Adrenal gland (tissue), 12 donors: ENCODE results near the gene CLDN24. TPM values are rescaled to one million over a fixed set of nuclear protein-coding genes. Genes with fewer than 3 reads are reported as not detected.

Experiments
- DNase-seq, 7 donors: peaks; one replicate each; pipeline ENCODE4 v3.0.0-alpha.2; 2019 to 2020
- H3K27ac ChIP-seq, 5 donors: fragments of 200-600 bp; sonication (generic) in 4 of 5; 1 replicate in 3 of 5; 2 replicates in 2 of 5; pipeline versions ENCODE4 v1.5.1 to v1.8.0; 2016 to 2020; ENCODE audit warnings: mild to moderate bottlenecking in 1 of 5
- H3K27me3 ChIP-seq: fragments of 200-600 bp; 2 replicates; pipeline ENCODE4 v1.8.0; 2021
- H3K36me3 ChIP-seq, 2 donors: fragments of 200-600 bp; replicated peaks in 1 of 2; 1 replicate in 1 of 2; 2 replicates in 1 of 2; pipeline versions ENCODE4 v1.5.1 to v1.8.0; 2018 to 2022
- H3K4me1 ChIP-seq, 2 donors: fragments of 200-600 bp; replicated peaks in 1 of 2; 1 replicate in 1 of 2; 2 replicates in 1 of 2; pipeline versions ENCODE4 v1.5.1 to v1.8.0; 2018 to 2021
- H3K4me3 ChIP-seq, 4 donors: fragments of 200-600 bp; sonication (generic) in 3 of 4; one replicate each; pipeline ENCODE4 v1.5.1; 2016 to 2018
- H3K9me3 ChIP-seq, 3 donors: fragments of 200-600 bp; sonication (generic) in 1 of 3; replicated peaks in 1 of 3; 1 replicate in 2 of 3; 2 replicates in 1 of 3; pipeline versions ENCODE4 v1.5.1 to v1.8.0; 2016 to 2021
- POLR2A ChIP-seq, 2 donors: fragments of 450-650 bp; IDR thresholded peaks; one replicate each; pipeline ENCODE4 v1.6.1; 2017; ENCODE audit warnings: antibody characterized with exemption in 2 of 2, mild to moderate bottlenecking in 2 of 2, moderate library complexity in 1 of 2
- WGBS, 4 donors: extraction: QIAGEN DNeasy Blood & Tissue Kit in 2 of 4; methylation state at CpG; one replicate each; pipeline versions ENCODE4 v1.1.5 to v1.1.7; 2013 to 2017; 5-methylcytosine and 5-hydroxymethylcytosine counted together
- intact Hi-C, 2 donors: fragments of 100-400 bp; cut with DNase I; formaldehyde crosslinking; loops; one replicate each; pipeline versions ENCODE4 v1.14.1 to v1.15.0; 2022 to 2023
- polyA plus RNA-seq, 3 donors: library from polyadenylated mRNA; stranded (reverse); fragments of 200-250 nt in 2 of 3; fragments of 350-450 nt in 1 of 3; fragmentation: Illumina TruSeq in 1 of 3; extraction: RNeasy Lipid Tissue Mini Kit (QIAGEN cat#74804) in 1 of 3; gene quantifications; one replicate each; pipeline ENCODE4 v1.2.3, GENCODE V29; 2013 to 2014
- total RNA-seq, 9 donors: library from RNA; depleted of rRNA in 4 of 9; stranded (reverse); fragments of >200 nt in 4 of 9; fragments of 120-200 nt in 1 of 9; fragmentation: NEBNext Ultra II Directional in 1 of 9; extraction: Animal tissue kit (Norgen Biotek cat#: 25700) in 1 of 9; gene quantifications; one replicate each; pipeline versions ENCODE4 v1.1.0 to v1.2.4, GENCODE V29; 2013 to 2023
- TF ChIP-seq, protein P1 (sequence below), 6 experiments: fragments of 450-650 bp in 4 of 6; fragments of 200-600 bp in 2 of 6; sonication (generic) in 1 of 6; IDR thresholded peaks; 1 replicate in 5 of 6; 2 replicates in 1 of 6; pipeline versions ENCODE4 v1.5.1 to v1.8.0; 2016 to 2021; ENCODE audit warnings: antibody characterized with exemption in 6 of 6, mild to moderate bottlenecking in 2 of 6, moderate library complexity in 1 of 6
- donor health status: healthy with polysubstance abuse.
- donor health status: Bipolar disorder and iron deficiency.
- donor health status: DM: yes; HTN: yes; CAD: no.
- donor health status: DM: no; HTN: no; CAD: no.
- donor health status: DM: no; HTN: no; CAD: no.
- donor health status: DM: yes; HTN: yes; CAD: no.

Gene CLDN24
- total and polyA plus RNA-seq, 12 donors, result not detected

DNA sequence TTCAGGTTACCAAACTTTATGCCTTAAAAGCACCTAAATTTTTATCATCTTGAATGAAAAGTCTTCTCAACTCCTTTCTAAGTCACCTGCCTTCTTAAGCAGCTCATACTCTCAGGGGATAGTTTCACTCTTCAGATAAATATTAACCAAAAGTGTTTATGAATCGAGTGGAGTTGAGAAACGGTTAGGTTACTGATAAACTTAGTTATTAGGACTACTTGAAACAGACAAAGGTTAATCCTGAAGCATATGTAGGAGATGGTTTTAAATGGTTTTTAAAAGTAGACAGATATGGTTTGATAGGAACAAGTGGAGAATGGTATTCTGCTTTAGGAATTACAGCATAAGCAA, 34.9 kb downstream of the CLDN24 start:
- intact Hi-C loops, result no loop called here
- 92 to 96% (median 93%) methylated on average over 2 of the region's 2 CpGs for WGBS, 4 donors
- Histone ChIP-seq H3K9me3 (no peaks in the 10 kb centered on the region), H3K27ac (no peak overlapping the region), H3K36me3 (peaks cover 0 to 4% of the 10 kb centered on the region in 2 donors), H3K4me3 (no peak overlapping the region), H3K27me3 (no peaks in the 10 kb centered on the region), H3K4me1 (no peaks in the 10 kb centered on the region)
- TF ChIP-seq POLR2A (IDR thresholded peaks at IDR 0.05), result no peak
- TF ChIP-seq, protein P1, sequence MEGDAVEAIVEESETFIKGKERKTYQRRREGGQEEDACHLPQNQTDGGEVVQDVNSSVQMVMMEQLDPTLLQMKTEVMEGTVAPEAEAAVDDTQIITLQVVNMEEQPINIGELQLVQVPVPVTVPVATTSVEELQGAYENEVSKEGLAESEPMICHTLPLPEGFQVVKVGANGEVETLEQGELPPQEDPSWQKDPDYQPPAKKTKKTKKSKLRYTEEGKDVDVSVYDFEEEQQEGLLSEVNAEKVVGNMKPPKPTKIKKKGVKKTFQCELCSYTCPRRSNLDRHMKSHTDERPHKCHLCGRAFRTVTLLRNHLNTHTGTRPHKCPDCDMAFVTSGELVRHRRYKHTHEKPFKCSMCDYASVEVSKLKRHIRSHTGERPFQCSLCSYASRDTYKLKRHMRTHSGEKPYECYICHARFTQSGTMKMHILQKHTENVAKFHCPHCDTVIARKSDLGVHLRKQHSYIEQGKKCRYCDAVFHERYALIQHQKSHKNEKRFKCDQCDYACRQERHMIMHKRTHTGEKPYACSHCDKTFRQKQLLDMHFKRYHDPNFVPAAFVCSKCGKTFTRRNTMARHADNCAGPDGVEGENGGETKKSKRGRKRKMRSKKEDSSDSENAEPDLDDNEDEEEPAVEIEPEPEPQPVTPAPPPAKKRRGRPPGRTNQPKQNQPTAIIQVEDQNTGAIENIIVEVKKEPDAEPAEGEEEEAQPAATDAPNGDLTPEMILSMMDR (IDR thresholded peaks at IDR 0.05), result no peak
- DNase-seq, result no peak

DNA sequence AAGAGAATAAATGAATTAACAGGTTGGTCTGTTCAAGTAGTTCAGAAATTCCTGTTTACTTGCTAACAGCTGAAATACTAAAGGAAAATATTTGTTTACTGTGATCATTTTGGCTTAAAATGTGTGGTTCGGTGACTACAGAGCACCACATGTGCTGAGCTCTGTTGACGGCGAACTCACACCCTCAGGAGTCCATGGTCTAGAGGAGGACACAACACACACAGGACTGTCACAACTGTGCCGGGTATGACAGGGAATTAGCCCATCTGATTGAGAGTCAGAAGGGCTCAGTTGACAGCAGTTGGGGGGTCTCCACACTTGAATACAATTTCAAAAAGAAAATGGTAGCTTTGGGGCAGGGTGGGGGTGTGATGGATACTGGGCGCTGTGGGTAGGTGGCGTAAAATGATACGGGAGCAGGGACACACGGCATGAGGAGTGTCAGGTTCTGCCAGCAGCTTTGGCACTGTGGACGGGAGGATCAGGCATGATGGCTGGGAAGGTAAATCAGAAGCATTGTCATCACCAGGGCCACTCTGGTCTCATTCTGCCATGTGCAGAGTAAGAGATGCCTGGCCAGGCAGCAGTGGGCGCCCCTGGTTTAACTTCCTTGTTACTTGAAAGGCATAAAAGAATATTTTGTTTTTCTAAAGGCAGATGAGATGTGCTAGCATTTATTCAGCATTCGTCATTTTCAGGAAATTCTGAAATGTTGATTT, 35.5 kb downstream of the CLDN24 start:
- no peak overlapping the region for H3K27ac ChIP-seq
- H3K4me1 ChIP-seq, result no peaks in the 10 kb centered on the region
- WGBS, 4 donors, result 94 to 97% (median 96%) methylated on average over 11 of the region's 11 CpGs
- DNase-seq, result no peak
- H3K27me3 ChIP-seq, result no peaks in the 10 kb centered on the region
- intact Hi-C loops, result no loop called here
- TF ChIP-seq POLR2A (IDR thresholded peaks at IDR 0.05), result no peak
- TF ChIP-seq, protein P1 (IDR thresholded peaks at IDR 0.05), result no peak
- no peaks in the 10 kb centered on the region for H3K9me3 ChIP-seq
- no peak overlapping the region for H3K4me3 ChIP-seq
- peaks cover 0 to 4% of the 10 kb centered on the region in 2 donors for H3K36me3 ChIP-seq

DNA sequence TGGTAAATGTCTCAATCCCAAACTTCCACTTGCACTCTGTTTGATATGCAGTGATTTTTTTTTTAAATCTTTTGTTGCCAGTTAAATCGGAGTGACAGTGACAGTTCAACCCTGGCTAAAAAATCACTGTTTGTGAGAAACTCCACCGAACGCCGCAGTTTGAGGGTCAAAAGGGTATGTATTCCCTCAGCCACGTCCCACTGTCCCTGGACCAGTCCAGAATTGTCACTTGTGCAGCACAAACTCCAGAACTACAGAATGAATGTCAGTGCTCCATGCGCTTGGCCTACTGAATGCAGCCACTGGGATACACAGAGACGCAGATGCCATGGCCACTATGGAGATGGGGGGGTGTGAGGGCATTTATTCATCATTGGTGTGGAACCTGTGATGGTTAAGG, 36.3 kb downstream of the CLDN24 start:
- H3K27me3 ChIP-seq, result no peaks in the 10 kb centered on the region
- no peak overlapping the region for H3K4me3 ChIP-seq
- intact Hi-C loops, result no loop called here
- no peaks in the 10 kb centered on the region for H3K9me3 ChIP-seq
- TF ChIP-seq, protein P1 (IDR thresholded peaks at IDR 0.05), result no peak
- no peak for TF ChIP-seq POLR2A (IDR thresholded peaks at IDR 0.05)
- 89 to 94% (median 93%) methylated on average over 7 of the region's 7 CpGs for WGBS, 4 donors
- no peaks in the 10 kb centered on the region for H3K4me1 ChIP-seq
- peaks cover 0 to 5% of the 10 kb centered on the region in 2 donors for H3K36me3 ChIP-seq
- DNase-seq, result no peak
- no peak overlapping the region for H3K27ac ChIP-seq

DNA sequence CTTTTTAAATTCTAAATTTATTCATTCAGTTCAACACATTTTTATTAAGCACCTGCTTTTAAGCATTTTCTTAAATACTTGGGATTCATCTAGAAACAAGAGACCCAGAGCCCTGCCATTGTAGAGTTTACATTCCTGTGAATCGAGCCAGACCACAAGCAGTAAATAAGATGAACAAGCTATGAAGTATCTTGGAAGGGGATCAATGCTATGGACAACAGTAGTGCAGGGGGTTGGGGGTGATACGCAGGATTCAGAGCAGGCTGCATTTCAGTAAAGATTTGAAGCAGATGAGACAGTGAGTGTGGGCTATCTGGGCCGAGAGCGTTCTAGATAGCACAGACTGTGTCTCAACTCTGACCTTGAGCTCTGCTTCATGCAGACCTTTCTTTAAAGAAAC, 37.3 kb downstream of the CLDN24 start:
- Histone ChIP-seq H3K4me3 (no peak overlapping the region), H3K4me1 (no peaks in the 10 kb centered on the region), H3K27me3 (no peaks in the 10 kb centered on the region), H3K9me3 (no peaks in the 10 kb centered on the region), H3K36me3 (peaks cover 0 to 10% of the 10 kb centered on the region in 2 donors), H3K27ac (no peak overlapping the region)
- 62 to 74% (median 72%) methylated on average over 4 of the region's 4 CpGs for WGBS, 4 donors
- intact Hi-C loops, result no loop called here
- TF ChIP-seq, protein P1 (IDR thresholded peaks at IDR 0.05), result no peak
- peak in 1 of 7 donors; percentile 18 for DNase-seq
